KMS-11 (cell line): ENCODE measurements around the gene TIMP3.

Source experiments
- H2AFZ ChIP-seq: fragments of 200-600 bp; sonication (generic); 2 replicates; pipeline ENCODE4 v1.6.1; 2016; ENCODE audit warnings: antibody characterized with exemption, mixed run types, low read depth
- H3K27ac ChIP-seq: fragments of 200-600 bp; sonication (generic); 2 replicates; pipeline ENCODE4 v1.6.1; 2016; ENCODE audit warnings: mild to moderate bottlenecking, mixed run types
- H3K27me3 ChIP-seq: fragments of 200-600 bp; sonication (generic); 2 replicates; pipeline ENCODE4 v1.6.1; 2017; ENCODE audit warnings: mild to moderate bottlenecking, low read depth, mixed run types, moderate library complexity; ENCODE audit not compliant: insufficient read depth
- H3K36me3 ChIP-seq: fragments of 200-600 bp; sonication (generic); 2 replicates; pipeline ENCODE4 v1.6.1; 2017; ENCODE audit warnings: mild to moderate bottlenecking, mixed run types; ENCODE audit not compliant: insufficient read depth
- H3K4me1 ChIP-seq: fragments of 200-600 bp; sonication (generic); 2 replicates; pipeline ENCODE4 v1.6.1; 2016; ENCODE audit warnings: mild to moderate bottlenecking, low read depth, mixed run types; ENCODE audit not compliant: poor library complexity, severe bottlenecking
- H3K4me2 ChIP-seq: fragments of 200-600 bp; sonication (generic); 2 replicates; pipeline ENCODE4 v1.7.0; 2016; ENCODE audit warnings: mild to moderate bottlenecking, mixed run types
- H3K4me3 ChIP-seq: fragments of 200-600 bp; sonication (generic); IDR thresholded peaks from 2 replicates; pipeline ENCODE4 v1.6.1; 2017; ENCODE audit warnings: low read depth, low read length, mixed read lengths; ENCODE audit not compliant: insufficient read depth
- H3K79me2 ChIP-seq: fragments of 200-600 bp; sonication (generic); 2 replicates; pipeline ENCODE4 v1.6.1; 2016; ENCODE audit warnings: low read depth, mixed run types; ENCODE audit not compliant: insufficient read depth
- H3K9ac ChIP-seq: fragments of 200-600 bp; sonication (generic); 2 replicates; pipeline ENCODE4 v1.6.1; 2016; ENCODE audit warnings: mild to moderate bottlenecking, mixed run types
- H4K20me1 ChIP-seq: fragments of 200-600 bp; sonication (generic); 2 replicates; pipeline ENCODE4 v1.6.1; 2016; ENCODE audit warnings: mild to moderate bottlenecking, mixed run types; ENCODE audit not compliant: insufficient read depth
- TF ChIP-seq, protein P1 (sequence below): fragments of 200-600 bp; sonication (generic); conservative IDR thresholded peaks from 2 replicates; pipeline ENCODE4 v1.6.1; 2017; ENCODE audit warnings: low read depth, mild to moderate bottlenecking, antibody characterized with exemption, low read length, moderate library complexity, mixed read lengths

TIMP3 gene

DNA sequence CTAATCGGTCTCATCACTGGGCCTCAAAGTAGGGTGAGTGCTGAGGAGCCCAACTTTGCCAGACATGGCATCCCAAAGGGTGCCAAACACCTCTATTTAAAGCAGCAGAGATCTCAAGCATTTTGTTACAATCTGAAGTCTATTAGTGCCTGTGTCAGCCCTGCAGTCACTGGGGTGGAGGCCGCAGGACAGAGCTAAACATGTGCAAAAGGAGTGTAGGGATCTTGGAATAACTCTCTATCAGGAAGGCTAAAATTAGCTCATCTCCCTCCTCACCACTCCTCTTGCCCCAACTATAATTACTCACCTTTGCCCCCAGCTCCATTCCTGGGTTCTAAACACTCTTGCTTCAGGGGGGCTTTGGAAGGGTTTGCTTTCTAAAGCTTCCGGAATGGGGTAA lies 87.5 kb downstream of the TIMP3 start:
- Histone ChIP-seq H3K79me2 (no peaks in the 10 kb centered on the region), H3K36me3 (no peaks in the 10 kb centered on the region), H3K27ac (no peak overlapping the region), H3K9ac (no peak overlapping the region), H3K4me2 (no peak overlapping the region), H4K20me1 (no peaks in the 10 kb centered on the region), H3K27me3 (no peaks in the 10 kb centered on the region), H2AFZ (no peak overlapping the region), H3K4me3 (no peak overlapping the region), H3K4me1 (no peaks in the 10 kb centered on the region)
- TF ChIP-seq, protein P1, sequence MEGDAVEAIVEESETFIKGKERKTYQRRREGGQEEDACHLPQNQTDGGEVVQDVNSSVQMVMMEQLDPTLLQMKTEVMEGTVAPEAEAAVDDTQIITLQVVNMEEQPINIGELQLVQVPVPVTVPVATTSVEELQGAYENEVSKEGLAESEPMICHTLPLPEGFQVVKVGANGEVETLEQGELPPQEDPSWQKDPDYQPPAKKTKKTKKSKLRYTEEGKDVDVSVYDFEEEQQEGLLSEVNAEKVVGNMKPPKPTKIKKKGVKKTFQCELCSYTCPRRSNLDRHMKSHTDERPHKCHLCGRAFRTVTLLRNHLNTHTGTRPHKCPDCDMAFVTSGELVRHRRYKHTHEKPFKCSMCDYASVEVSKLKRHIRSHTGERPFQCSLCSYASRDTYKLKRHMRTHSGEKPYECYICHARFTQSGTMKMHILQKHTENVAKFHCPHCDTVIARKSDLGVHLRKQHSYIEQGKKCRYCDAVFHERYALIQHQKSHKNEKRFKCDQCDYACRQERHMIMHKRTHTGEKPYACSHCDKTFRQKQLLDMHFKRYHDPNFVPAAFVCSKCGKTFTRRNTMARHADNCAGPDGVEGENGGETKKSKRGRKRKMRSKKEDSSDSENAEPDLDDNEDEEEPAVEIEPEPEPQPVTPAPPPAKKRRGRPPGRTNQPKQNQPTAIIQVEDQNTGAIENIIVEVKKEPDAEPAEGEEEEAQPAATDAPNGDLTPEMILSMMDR = no peak

DNA sequence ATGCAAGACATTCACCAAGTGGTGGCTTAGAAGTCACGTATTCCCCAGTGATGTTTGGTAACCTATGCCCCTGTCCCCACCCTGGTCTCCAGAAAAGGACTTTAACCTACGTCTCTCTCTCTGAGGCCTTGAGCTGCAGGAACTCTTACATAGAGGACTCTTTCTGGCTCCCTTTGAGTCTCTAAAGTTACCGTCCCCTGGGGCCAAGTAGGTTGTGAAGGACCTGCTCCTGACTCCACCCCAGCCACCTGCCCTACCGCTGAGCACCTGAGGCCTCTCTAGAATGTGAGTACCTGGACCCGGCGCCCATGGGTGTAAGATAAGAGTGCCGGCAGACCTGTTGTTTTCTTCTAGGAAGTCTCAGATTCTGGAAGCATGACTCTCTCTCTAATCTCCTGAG lies 95.4 kb downstream of the TIMP3 start:
- Histone ChIP-seq H4K20me1 (no peaks in the 10 kb centered on the region), H3K4me2 (no peak overlapping the region), H3K4me3 (no peak overlapping the region), H3K9ac (no peak overlapping the region), H3K4me1 (no peaks in the 10 kb centered on the region), H2AFZ (no peak overlapping the region), H3K27ac (no peak overlapping the region), H3K27me3 (no peaks in the 10 kb centered on the region), H3K79me2 (no peaks in the 10 kb centered on the region), H3K36me3 (no peaks in the 10 kb centered on the region)
- TF ChIP-seq, protein P1 = no peak

DNA sequence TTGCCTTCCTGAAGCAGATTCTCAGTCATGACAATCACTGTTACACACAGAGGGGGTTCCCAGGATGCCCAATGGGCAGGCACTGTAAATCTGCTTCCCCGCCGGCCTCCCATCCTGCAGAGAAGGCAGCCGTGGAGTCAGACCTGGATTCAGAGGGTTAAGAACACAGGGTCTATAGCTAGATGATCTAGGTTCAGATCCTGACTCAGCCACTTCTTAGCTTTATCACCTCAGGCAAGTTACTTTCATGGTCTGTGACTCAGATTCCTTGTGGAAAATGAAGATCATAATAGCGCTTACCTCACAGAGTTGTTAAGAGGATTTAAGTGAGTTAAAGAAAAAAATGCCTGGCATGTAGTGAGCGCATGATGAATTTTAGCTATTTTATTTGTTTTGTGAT lies 95.9 kb downstream of the TIMP3 start:
- H4K20me1 ChIP-seq = no peaks in the 10 kb centered on the region
- H3K27me3 ChIP-seq = no peaks in the 10 kb centered on the region
- H3K27ac ChIP-seq = no peak overlapping the region
- H3K79me2 ChIP-seq = no peaks in the 10 kb centered on the region
- no peak overlapping the region for H3K4me3 ChIP-seq
- no peaks in the 10 kb centered on the region for H3K4me1 ChIP-seq
- TF ChIP-seq, protein P1 = no peak
- no peak overlapping the region for H3K9ac ChIP-seq
- no peaks in the 10 kb centered on the region for H3K36me3 ChIP-seq
- no peak overlapping the region for H2AFZ ChIP-seq
- no peak overlapping the region for H3K4me2 ChIP-seq

DNA sequence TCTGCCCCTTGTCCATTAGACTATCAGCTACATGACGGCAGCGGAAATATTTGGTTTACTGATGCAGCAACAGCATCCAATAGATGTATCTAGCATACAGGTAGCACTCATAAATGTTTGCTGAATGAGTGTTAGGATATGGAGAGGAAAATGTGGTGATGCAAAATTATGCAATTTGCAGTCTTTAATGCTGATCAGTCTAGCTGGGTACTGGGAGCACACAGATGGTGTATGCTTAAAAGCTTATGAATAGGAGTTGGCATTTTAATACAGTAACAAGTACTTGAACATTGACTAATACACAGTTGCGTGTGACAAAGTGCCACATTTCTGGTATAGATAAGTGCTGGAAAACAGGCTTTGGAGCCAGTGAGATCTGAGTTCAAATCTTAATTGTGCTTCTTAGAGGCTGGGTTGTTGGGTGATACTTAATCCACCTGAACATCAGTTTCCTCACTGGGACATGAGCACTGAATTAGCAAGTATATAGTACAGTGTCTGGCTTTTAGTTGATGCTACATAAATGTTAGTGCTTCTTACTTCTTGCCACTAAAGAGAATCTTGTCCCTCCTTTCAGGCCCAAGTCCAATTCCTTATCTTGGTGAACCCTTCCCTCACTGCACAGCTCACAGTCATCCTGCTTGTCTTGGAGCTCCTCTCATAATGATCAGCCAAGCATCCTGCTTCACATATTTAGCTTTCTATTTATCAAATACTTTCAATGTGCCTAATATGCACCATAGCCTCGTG lies 99.6 kb downstream of the TIMP3 start:
- H3K9ac ChIP-seq = no peak overlapping the region
- no peaks in the 10 kb centered on the region for H4K20me1 ChIP-seq

More for the DNA sequence above, 99.6 kb downstream of the TIMP3 start:
- Histone ChIP-seq H3K27ac (no peak overlapping the region), H3K4me2 (no peak overlapping the region), H3K27me3 (no peaks in the 10 kb centered on the region), H3K4me3 (no peak overlapping the region), H2AFZ (no peak overlapping the region), H3K79me2 (no peaks in the 10 kb centered on the region), H3K4me1 (no peaks in the 10 kb centered on the region), H3K36me3 (no peaks in the 10 kb centered on the region)
- TF ChIP-seq, protein P1 = no peak
